ENCODE measurements around the gene CC2D2B. TPM values are rescaled to one million over a fixed set of nuclear protein-coding genes. Genes with fewer than 3 reads are reported as not detected.

The CC2D2B gene
- total RNA-seq (2021) (not detected in 2 replicates), Bru-seq, nascent RNA (percentile 10 among the genes with signal in this experiment), BruChase-seq, experiment 1, labeled RNA remaining after a 2-hour chase (percentile 5 among the genes with signal in this experiment), BruChase-seq, experiment 2, labeled RNA remaining after a 6-hour chase (percentile 1 among the genes with signal in this experiment)
- long read RNA-seq: 0 reads

- TF ChIP-seq EZH2 (IDR thresholded peaks at IDR 0.05; ENCODE audit: low read depth): no peak
- no peak for TF ChIP-seq CTCF (conservative IDR thresholded peaks at IDR 0.05)
- H3K27me3 ChIP-seq (ENCODE audit: insufficient read depth, low read depth): no peaks in the 10 kb centered on the region
- intact Hi-C loops (cut with micrococcal nuclease; ENCODE audit: unreplicated experiment): loop anchor here (5.0 to 10.0 kb wide), 2 partner anchors 215 to 217 kb away; partner anchors contain the start of gene TCTN3
- H3K27ac ChIP-seq: no peak within 1 kb of the TSS
- BruUV-seq (replicated peaks): no TSS peak
- H3F3A ChIP-seq (ENCODE audit: insufficient read depth, low read depth): no peaks in the 10 kb centered on the region
- H3K4me3 ChIP-seq: peak within 1 kb of the TSS; percentile 88
- peak within 1 kb of the TSS; percentile 93 for H2AFZ ChIP-seq
- CTCF ChIA-PET: interaction anchor here (0.7 to 1.0 kb wide), 2 partner anchors 177 to 214 kb away, joined by 3 read pairs; partner anchors contain the start of gene TCTN3
- H4K20me1 ChIP-seq (ENCODE audit: insufficient read depth): no peaks in the 10 kb centered on the region
- H3K79me2 ChIP-seq (ENCODE audit: low read depth): no peaks in the 10 kb centered on the region
- H3K9me3 ChIP-seq (ENCODE audit: insufficient read depth, low read depth): no peaks in the 10 kb centered on the region
- H3K36me3 ChIP-seq (ENCODE audit: low read depth): no peaks in the 10 kb centered on the region
- POLR2A ChIA-PET (ENCODE audit: unreplicated experiment): no interaction called here
- H3K4me2 ChIP-seq: peak within 1 kb of the TSS; percentile 87
- no peaks in the 10 kb centered on the region for H3K9me2 ChIP-seq (ENCODE audit: insufficient read depth)
- H3K4me1 ChIP-seq (replicated peaks; ENCODE audit: insufficient read depth): no peaks in the 10 kb centered on the region
- DNase-seq: peak; percentile 49 to 69
Measured at GRCh38 chr10:95907456-95908253, at the start of gene CC2D2B. TSS of gene CC2D2B (plus strand) at chr10:95907975. CDS start at chr10:95911324, 3,349 bp downstream.

DNA sequence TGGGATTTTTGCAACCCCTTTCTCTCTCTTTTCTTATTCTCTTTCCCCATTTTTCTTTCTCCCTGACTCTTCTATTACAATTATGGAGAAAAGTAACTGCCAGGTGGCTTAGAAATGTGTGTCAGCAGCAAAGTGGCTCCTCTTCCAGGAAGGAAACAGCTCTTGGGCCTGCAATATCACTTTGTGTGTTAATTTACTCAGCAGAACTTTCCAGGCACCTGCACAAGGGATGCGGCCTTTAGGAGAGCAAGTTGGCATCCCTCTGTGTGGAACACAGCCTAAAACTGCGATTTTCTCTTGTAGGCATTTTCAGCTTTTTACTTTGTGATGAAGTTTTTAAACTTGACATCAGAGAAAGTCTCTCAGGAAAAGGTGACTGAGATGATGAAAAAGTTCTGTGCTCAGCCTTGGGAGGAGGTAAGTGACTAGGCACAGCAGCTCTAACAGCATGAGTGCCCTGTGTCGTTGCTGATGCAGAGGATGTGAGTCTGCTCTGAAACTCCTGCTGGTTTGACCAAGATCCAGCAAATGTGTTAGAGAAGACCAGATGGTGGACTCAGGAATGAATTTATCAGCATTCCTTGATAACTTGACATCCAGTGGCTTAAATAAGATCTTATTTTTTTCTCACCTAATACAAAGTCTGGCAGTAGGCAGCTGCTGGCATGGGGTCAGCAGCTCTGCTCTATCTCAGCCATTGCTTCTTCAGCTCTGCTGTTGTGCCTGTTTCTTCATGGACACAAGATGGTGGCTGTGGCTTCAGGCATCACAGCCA lies 47.4 kb upstream of the CC2D2B start:
- no TSS peak for BruUV-seq (replicated peaks)
- H3K9me3 ChIP-seq (ENCODE audit: insufficient read depth, low read depth): no peaks in the 10 kb centered on the region
- no peaks in the 10 kb centered on the region for H3K27me3 ChIP-seq (ENCODE audit: insufficient read depth, low read depth)
- H3K27ac ChIP-seq: no peak overlapping the region
- no peak overlapping the region for H2AFZ ChIP-seq
- no peaks in the 10 kb centered on the region for H4K20me1 ChIP-seq (ENCODE audit: insufficient read depth)
- no peaks in the 10 kb centered on the region for H3K4me1 ChIP-seq (replicated peaks; ENCODE audit: insufficient read depth)
- H3K9me2 ChIP-seq (ENCODE audit: insufficient read depth): no peaks in the 10 kb centered on the region
- H3K4me2 ChIP-seq: no peak overlapping the region
- no peaks in the 10 kb centered on the region for H3K36me3 ChIP-seq (ENCODE audit: low read depth)
- CTCF ChIA-PET: no interaction called here
- DNase-seq: no peak
- H3K79me2 ChIP-seq (ENCODE audit: low read depth): no peaks in the 10 kb centered on the region
- POLR2A ChIA-PET (ENCODE audit: unreplicated experiment): no interaction called here
- H3F3A ChIP-seq (ENCODE audit: insufficient read depth, low read depth): no peaks in the 10 kb centered on the region
- intact Hi-C loops (cut with micrococcal nuclease; ENCODE audit: unreplicated experiment): loop anchor here (10.0 kb wide), 1 partner anchor 486 kb away; no protein-coding TSS in a partner anchor
- TF ChIP-seq CTCF (conservative IDR thresholded peaks at IDR 0.05) (no peak), EZH2 (IDR thresholded peaks at IDR 0.05; ENCODE audit: low read depth) (no peak)
- H3K4me3 ChIP-seq: no peak overlapping the region

DNA sequence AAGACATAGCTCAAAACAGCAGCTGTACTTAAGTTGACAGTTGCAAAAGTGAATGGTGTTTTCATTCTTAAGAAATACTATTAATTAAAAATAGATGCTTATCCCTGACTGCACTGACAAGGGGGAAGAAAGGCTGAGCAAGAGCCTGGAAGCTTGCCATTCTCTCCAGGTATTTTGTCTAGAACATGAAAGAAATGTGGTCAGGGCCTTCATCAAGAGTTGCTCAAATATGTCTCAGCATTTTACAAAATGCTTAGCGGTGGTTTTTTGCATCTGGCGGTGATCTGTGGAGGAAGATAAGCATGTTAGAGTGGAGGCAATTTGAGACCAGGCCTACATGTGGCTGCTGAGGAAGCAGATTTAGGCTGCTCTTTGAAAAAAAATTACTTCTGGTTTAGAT lies 46.4 kb upstream of the CC2D2B start:
- no peak overlapping the region for H3K4me2 ChIP-seq
- ChIA-PET POLR2A (ENCODE audit: unreplicated experiment) (no interaction called here), CTCF (no interaction called here)
- no peaks in the 10 kb centered on the region for H4K20me1 ChIP-seq (ENCODE audit: insufficient read depth)
- no peak overlapping the region for H3K27ac ChIP-seq
- H3K36me3 ChIP-seq (ENCODE audit: low read depth): no peaks in the 10 kb centered on the region
- no peaks in the 10 kb centered on the region for H3F3A ChIP-seq (ENCODE audit: insufficient read depth, low read depth)
- BruUV-seq (replicated peaks): no TSS peak
- H3K4me3 ChIP-seq: no peak overlapping the region
- no peaks in the 10 kb centered on the region for H3K4me1 ChIP-seq (replicated peaks; ENCODE audit: insufficient read depth)
- TF ChIP-seq CTCF (conservative IDR thresholded peaks at IDR 0.05) (no peak), EZH2 (IDR thresholded peaks at IDR 0.05; ENCODE audit: low read depth) (no peak)
- no peak for DNase-seq
- H3K79me2 ChIP-seq (ENCODE audit: low read depth): no peaks in the 10 kb centered on the region
- H3K9me3 ChIP-seq (ENCODE audit: insufficient read depth, low read depth): no peaks in the 10 kb centered on the region
- H2AFZ ChIP-seq: no peak overlapping the region
- H3K27me3 ChIP-seq (ENCODE audit: insufficient read depth, low read depth): no peaks in the 10 kb centered on the region
- intact Hi-C loops (cut with micrococcal nuclease; ENCODE audit: unreplicated experiment): loop anchor here (10.0 kb wide), 1 partner anchor 487 kb away; no protein-coding TSS in a partner anchor
- H3K9me2 ChIP-seq (ENCODE audit: insufficient read depth): no peaks in the 10 kb centered on the region

All from PC-9 (cell line).